Measurements from ENCODE around the gene KHNYN. TPM values are rescaled to one million over a fixed set of nuclear protein-coding genes. Genes with fewer than 3 reads are reported as not detected.

The KHNYN gene
- total RNA-seq, 4 donors from 2014 or later: 16.5 to 88.6 (median 66.1) TPM

DNA sequence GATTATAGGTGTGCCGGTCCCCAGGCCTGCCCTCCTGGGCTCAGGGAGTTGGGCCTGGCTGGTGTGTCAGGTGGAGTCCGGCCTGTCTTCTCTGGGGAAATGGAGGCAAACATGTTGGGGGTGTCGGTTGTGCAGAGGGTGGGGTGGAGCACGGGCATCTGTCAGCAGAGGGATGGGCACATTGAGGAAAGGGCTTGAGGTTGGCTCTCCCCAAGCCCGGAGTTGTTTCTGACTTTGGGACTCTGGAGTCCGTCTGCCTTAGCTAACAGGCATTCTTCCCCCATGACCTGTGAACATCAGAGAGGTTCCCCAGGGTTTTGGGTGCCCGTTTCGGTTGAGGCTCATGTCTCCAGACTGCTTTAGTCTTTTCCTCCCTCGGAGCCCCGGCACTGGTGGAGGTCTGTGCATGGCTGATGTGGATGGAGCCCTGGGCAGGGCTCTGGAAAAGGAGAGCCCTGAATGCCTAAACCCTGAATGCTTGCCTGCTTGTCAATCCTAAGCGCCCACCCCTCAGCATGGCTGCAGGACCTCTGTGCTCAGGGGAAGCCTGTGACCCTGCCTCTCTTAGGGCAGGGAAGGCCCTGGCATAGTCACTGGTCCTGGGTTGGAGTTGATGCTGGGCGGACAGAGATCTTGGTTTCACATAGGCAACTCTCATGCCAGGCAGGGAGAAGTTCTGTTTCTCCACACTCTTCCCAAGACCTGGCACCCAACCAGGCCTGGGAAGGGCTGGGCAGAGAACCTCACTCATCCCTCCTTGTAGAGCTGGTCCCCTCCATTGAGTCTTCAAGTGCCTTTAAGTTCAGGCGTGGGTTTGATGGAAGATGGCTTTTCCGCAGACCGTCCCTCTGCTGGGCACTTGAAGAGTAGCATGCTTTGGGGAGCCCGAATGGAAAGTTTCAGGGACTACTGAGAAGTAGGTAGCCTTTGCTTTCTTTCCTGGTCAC, 18.0 kb upstream of the KHNYN start:
- intact Hi-C loops (cut with DNase I; ENCODE audit: low total_unique reads): no loop called here
- Histone ChIP-seq H3K36me3 (no peaks in the 10 kb centered on the region), H3K4me1 (no peaks in the 10 kb centered on the region), H3K9me3 (no peaks in the 10 kb centered on the region), H3K27me3 (no peaks in the 10 kb centered on the region), H3K4me3 (no peak overlapping the region), H3K27ac (no peak overlapping the region)
- DNase-seq: no peak
- no peak for TF ChIP-seq POLR2A (IDR thresholded peaks at IDR 0.05)
- TF ChIP-seq, protein P1, sequence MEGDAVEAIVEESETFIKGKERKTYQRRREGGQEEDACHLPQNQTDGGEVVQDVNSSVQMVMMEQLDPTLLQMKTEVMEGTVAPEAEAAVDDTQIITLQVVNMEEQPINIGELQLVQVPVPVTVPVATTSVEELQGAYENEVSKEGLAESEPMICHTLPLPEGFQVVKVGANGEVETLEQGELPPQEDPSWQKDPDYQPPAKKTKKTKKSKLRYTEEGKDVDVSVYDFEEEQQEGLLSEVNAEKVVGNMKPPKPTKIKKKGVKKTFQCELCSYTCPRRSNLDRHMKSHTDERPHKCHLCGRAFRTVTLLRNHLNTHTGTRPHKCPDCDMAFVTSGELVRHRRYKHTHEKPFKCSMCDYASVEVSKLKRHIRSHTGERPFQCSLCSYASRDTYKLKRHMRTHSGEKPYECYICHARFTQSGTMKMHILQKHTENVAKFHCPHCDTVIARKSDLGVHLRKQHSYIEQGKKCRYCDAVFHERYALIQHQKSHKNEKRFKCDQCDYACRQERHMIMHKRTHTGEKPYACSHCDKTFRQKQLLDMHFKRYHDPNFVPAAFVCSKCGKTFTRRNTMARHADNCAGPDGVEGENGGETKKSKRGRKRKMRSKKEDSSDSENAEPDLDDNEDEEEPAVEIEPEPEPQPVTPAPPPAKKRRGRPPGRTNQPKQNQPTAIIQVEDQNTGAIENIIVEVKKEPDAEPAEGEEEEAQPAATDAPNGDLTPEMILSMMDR (IDR thresholded peaks at IDR 0.05): peak; percentile 51 to 62 (median 55)

DNA sequence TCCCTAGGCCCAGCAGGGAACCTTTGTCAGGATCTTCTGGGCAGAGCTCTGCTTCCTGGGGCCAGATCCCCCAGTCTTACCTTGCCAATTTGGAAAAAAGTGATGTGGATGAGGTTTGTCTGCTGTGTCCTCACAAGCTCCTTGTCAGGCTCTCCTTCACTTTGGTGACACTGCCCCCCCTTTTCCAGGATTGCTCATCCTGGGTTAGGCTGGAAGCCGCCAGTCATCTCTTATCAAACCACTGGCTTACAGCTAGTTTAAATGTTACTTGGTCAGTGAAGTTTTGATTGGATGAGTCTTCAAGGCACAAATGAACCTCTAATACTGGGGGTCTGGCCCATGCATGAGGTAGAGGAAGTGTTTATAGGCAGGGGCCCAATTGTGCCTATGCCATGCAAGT, 15.7 kb upstream of the KHNYN start:
- no peaks in the 10 kb centered on the region for H3K9me3 ChIP-seq
- no peak for DNase-seq
- TF ChIP-seq POLR2A (IDR thresholded peaks at IDR 0.05): no peak
- TF ChIP-seq, protein P1 (IDR thresholded peaks at IDR 0.05): no peak
- intact Hi-C loops (cut with DNase I; ENCODE audit: low total_unique reads): no loop called here
- H3K4me1 ChIP-seq: no peaks in the 10 kb centered on the region
- H3K4me3 ChIP-seq: no peak overlapping the region
- H3K27ac ChIP-seq: no peak overlapping the region
- H3K27me3 ChIP-seq: no peaks in the 10 kb centered on the region
- no peaks in the 10 kb centered on the region for H3K36me3 ChIP-seq

DNA sequence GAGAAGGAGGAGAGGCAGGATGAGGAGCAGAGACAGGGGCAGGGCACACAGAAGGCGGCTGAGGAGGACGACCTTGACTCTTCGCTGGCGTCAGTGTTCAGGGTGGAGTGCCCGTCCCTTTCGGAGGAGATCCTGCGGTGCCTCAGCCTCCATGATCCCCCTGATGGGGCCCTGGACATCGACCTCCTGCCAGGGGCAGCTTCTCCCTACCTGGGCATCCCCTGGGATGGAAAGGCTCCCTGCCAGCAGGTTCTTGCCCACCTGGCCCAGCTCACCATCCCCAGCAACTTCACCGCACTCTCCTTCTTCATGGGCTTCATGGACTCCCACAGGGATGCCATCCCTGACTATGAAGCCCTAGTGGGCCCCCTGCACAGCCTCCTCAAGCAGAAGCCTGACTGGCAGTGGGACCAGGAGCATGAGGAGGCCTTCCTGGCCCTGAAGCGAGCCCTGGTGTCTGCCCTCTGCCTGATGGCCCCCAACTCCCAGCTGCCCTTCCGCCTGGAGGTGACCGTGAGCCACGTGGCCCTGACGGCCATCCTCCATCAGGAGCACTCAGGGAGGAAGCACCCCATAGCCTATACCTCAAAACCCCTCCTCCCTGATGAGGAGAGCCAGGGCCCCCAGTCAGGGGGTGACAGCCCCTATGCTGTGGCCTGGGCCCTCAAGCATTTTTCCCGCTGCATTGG, 14.9 kb upstream of the KHNYN start:
- intact Hi-C loops (cut with DNase I; ENCODE audit: low total_unique reads): no loop called here
- DNase-seq: no peak
- Histone ChIP-seq H3K4me1 (no peaks in the 10 kb centered on the region), H3K4me3 (no peak overlapping the region), H3K36me3 (no peaks in the 10 kb centered on the region), H3K27me3 (no peaks in the 10 kb centered on the region), H3K9me3 (no peaks in the 10 kb centered on the region), H3K27ac (no peak overlapping the region)
- TF ChIP-seq, protein P1 (IDR thresholded peaks at IDR 0.05): no peak
- TF ChIP-seq POLR2A (IDR thresholded peaks at IDR 0.05): no peak

DNA sequence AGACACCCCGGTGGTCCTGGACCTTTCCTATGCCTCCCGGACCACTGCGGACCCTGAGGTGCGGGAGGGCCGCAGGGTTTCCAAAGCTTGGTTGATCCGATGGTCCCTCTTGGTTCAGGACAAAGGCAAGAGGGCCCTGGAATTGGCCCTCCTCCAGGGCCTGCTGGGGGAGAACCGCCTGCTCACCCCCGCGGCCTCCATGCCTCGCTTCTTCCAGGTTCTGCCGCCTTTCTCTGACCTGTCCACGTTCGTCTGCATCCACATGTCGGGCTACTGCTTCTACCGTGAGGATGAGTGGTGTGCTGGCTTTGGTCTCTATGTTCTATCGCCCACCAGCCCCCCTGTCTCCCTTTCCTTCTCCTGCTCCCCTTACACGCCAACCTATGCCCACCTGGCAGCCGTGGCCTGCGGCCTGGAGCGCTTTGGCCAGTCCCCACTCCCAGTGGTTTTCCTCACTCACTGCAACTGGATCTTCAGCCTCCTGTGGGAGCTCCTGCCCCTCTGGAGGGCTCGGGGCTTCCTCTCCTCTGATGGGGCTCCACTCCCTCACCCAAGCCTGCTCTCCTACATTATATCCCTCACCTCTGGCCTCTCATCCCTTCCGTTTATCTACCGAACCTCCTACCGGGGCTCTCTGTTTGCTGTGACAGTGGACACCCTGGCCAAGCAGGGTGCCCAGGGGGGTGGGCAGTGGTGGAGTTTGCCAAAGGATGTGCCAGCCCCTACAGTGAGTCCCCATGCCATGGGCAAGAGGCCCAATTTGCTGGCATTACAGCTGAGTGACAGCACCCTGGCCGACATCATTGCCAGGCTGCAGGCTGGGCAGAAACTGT, 14.1 kb upstream of the KHNYN start:
- TF ChIP-seq POLR2A (IDR thresholded peaks at IDR 0.05): no peak
- TF ChIP-seq, protein P1 (IDR thresholded peaks at IDR 0.05): no peak
- Histone ChIP-seq H3K4me1 (no peaks in the 10 kb centered on the region), H3K9me3 (no peaks in the 10 kb centered on the region), H3K27me3 (no peaks in the 10 kb centered on the region), H3K36me3 (no peaks in the 10 kb centered on the region), H3K4me3 (no peak overlapping the region), H3K27ac (no peak overlapping the region)
- intact Hi-C loops (cut with DNase I; ENCODE audit: low total_unique reads): no loop called here
- DNase-seq: no peak
